Motor neuron (in vitro differentiated cells): ENCODE results near the gene ATP2B3. TPM values are rescaled to one million over a fixed set of nuclear protein-coding genes. Genes with fewer than 3 reads are reported as not detected.

Source experiments
- ATAC-seq, 8 experiments: fragments of 200-7000 bp; cut with Tn5 transposase; replicated peaks in 6 of 8; 2 replicates each; pipeline ENCODE4 v1.8.0; 2021; ENCODE audit warnings: mild to moderate bottlenecking in 8 of 8, moderate library complexity in 8 of 8
- H3K27ac ChIP-seq, 2 donors: fragments of 250-450 bp; sonication (Bioruptor Pico); 2 replicates each; pipeline ENCODE4 v1.9.0; 2021; ENCODE audit warnings: antibody characterized with exemption in 2 of 2, mild to moderate bottlenecking in 2 of 2, moderate library complexity in 1 of 2
- H3K4me1 ChIP-seq, 2 donors: fragments of 250-450 bp; sonication (Bioruptor Pico); replicated peaks in 1 of 2; 2 replicates each; pipeline ENCODE4 v1.6.1; 2021; ENCODE audit warnings: antibody characterized with exemption in 2 of 2, mild to moderate bottlenecking in 2 of 2, moderate library complexity in 1 of 2
- H3K4me3 ChIP-seq, 5 donors: fragments of 250-450 bp; sonication (Bioruptor Pico); 2 replicates each; pipeline ENCODE4 v1.9.0; 2021; ENCODE audit warnings: antibody characterized with exemption in 5 of 5, mild to moderate bottlenecking in 5 of 5, moderate library complexity in 4 of 5
- WGBS, 10 experiments: fragments of 450-650 bp; shearing (Covaris generic); methylation state at CpG; one replicate each; pipeline ENCODE4 v1.0.0; 2022; 5-methylcytosine and 5-hydroxymethylcytosine counted together
- in situ Hi-C, 9 experiments: fragments of 400-800 bp; cut with MboI; loops; one replicate each; pipeline ENCODE4 v1.15.0; 2021; ENCODE audit warnings: low sequenced_read_pairs in 9 of 9, low pct_unique_long_range_greater_than_20kb in 2 of 9; ENCODE audit not compliant: unreplicated experiment in 9 of 9
- total RNA-seq, 8 experiments: library from RNA; unstranded; fragments of 300-600 nt; gene quantifications; 2 replicates each; pipeline versions ENCODE4 v1.2.3 to v1.2.4, GENCODE V29; 2022

The ATP2B3 gene
- total RNA-seq, 8 experiments from 2014 or later: 0.17 to 4.4 (median 0.66) TPM; not detected in 2

DNA sequence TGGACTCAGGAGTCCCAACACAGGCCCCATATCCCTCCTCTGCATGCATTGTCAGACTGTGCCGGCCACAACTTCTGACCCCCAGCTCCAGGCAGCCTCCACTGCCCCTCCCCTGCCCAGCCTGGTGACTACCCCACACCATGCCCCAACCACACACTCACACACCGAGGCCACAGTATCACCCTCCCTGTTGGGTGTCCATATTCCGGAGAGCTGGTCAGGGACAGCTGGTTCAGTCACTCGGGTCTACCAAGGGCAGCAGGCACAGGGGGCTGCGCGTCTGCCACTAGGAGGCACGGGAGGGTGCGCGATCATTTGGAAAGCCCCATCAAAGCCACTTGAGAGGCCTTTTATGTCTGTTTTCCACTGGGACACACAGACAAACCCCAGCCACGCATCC, 55.2 kb downstream of the ATP2B3 start:
- 78% methylated on average over 7 of the region's 10 CpGs; no CpG with 5 or more reads in 9 of the 10 experiments for WGBS, 10 experiments
- H3K27ac ChIP-seq: no peak overlapping the region
- no peak for ATAC-seq
- in situ Hi-C loops: loop anchor here in 2 of 9 experiments (25.0 kb wide), 1 partner anchor 90 kb away; the partner anchor contains the start of gene PNCK (in 2 of the 2)
- H3K4me1 ChIP-seq: peaks cover 0 to 2% of the 10 kb centered on the region in 2 donors
- no peak overlapping the region for H3K4me3 ChIP-seq

DNA sequence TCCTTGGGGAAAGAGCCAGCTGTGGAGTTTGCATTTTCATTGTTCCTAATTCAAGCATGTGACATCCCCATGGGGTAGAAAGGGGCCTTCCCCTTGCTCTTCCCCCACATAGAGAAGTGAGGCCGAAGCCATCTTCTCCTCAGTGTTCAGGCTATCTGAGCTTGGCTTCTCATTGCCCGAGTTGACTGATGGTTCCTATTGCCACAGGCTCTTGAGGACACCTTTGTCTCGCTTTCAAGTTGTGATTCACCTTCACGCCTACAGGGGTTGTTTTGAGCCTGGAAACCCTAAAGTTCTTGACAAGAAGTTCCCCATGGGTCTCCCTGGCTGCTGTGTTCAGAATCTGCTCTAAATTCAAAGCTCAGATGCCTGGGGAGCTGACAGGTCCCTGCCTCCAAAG, 56.5 kb downstream of the ATP2B3 start:
- Histone ChIP-seq H3K4me3 (no peak overlapping the region), H3K4me1 (peaks cover 0 to 11% of the 10 kb centered on the region in 2 donors), H3K27ac (no peak overlapping the region)
- no peak for ATAC-seq
- in situ Hi-C loops: loop anchor here in 2 of 9 experiments (25.0 kb wide), 1 partner anchor 88 kb away; the partner anchor contains the start of gene PNCK (in 2 of the 2)
- WGBS, 10 experiments: 20 to 50% methylated on average over 1 to 2 of the region's 4 CpGs; no CpG with 5 or more reads in 8 of the 10 experiments

DNA sequence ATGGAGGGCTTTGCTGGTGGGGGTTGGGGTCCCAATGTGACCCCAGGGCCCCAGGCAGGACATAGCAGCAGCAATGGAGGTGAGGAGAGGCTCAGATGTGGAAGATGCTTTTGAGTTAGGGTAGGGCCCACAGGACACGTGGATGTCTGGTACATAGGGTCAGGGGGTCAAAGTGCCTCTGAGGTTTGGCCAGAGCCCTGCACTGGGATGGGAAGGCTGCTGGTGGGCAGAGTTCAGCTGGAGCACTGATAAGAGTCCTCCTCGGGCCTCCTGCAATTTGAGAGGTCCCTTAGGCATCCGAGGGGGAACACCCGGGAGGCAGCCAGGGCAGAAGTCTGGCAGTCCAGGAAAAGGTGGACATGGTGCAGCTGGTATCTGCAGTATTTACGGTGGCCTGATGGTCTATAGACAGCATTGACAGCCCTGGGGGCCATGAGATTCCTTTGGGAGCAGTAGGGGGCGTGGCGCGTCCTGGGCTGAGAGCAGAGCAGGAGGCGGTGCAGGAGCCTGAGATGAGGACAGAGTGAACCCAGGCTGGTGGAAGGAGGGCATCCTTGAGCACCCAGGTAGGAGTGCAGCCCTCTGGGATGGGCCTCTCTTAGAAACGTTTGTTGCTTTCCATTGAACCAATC, 58.9 kb downstream of the ATP2B3 start:
- WGBS, 10 experiments: 80 to 100% (median 100%) methylated on average over 1 to 3 of the region's 10 CpGs; no CpG with 5 or more reads in 7 of the 10 experiments
- H3K4me3 ChIP-seq: no peak overlapping the region
- H3K27ac ChIP-seq: no peak overlapping the region
- H3K4me1 ChIP-seq: peaks cover 0 to 13% of the 10 kb centered on the region in 2 donors
- no peak for ATAC-seq
- in situ Hi-C loops: no loop called here

DNA sequence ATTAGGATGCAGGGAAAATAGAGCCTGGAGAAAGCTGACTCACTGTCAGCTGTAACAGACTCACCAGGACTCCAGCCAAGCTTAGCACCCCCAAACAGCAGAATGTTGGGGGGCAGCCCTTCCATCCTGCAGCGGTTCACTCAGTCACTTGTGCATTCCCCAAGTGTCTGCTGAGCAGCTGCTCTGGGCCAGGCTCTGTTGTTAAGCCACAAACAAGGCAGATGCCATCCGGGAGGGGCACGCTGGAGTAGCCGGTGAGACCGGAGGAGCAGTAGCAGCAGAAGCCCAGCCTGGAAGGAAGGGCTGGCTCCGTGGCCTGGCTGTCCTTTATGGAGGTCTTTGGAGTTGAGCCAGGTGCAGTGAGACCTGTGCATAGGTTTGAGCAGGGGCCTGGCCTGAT, 59.5 kb downstream of the ATP2B3 start:
- Histone ChIP-seq H3K4me3 (no peak overlapping the region), H3K27ac (no peak overlapping the region), H3K4me1 (peaks cover 0 to 13% of the 10 kb centered on the region in 2 donors)
- 85% methylated on average over 4 of the region's 6 CpGs; no CpG with 5 or more reads in 9 of the 10 experiments for WGBS, 10 experiments
- in situ Hi-C loops: no loop called here
- ATAC-seq: peak in 5 of 8 experiments; percentile 19 to 57 (median 35)

DNA sequence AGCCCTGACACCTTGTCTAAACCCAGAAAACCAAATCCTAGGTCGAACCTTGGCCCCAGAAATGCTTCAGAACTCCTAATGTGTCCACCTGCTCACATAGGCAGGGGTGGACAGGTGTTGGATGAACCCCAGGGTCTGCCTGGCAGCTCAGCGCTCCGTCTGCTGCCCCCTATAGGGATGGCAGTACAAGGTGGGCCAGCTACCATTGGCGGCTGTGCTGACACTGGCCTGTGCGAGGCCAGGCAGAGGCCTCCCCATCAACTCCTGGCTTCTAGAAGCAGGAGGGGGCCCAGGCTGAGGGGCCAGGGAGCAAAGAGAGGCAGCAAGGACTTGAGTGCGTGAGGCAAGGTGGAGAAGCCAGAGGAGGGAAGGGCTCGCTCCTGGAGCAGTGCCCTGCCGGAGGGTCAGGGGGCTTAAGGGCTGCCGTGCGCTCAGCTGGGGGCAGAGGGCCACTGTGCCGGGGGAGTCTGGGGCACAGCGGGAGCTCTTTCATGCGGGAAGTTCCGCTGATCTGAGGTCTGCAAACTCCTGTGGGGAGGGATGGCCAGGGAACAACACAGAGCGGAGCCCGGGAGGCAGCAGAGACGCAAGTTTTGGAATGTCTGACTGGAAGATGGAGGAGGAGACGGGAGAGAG, 60.9 kb downstream of the ATP2B3 start:
- ATAC-seq: peak in 5 of 8 experiments; percentile 35 to 53 (median 48)
- Histone ChIP-seq H3K27ac (peak overlapping the region in 1 of 2 donors; percentile 67), H3K4me1 (peaks cover 9 to 20% of the 10 kb centered on the region in 2 donors), H3K4me3 (no peak overlapping the region)
- WGBS, 10 experiments: 53 to 60% methylated on average over 2 to 12 of the region's 18 CpGs; no CpG with 5 or more reads in 8 of the 10 experiments
- in situ Hi-C loops: no loop called here

DNA sequence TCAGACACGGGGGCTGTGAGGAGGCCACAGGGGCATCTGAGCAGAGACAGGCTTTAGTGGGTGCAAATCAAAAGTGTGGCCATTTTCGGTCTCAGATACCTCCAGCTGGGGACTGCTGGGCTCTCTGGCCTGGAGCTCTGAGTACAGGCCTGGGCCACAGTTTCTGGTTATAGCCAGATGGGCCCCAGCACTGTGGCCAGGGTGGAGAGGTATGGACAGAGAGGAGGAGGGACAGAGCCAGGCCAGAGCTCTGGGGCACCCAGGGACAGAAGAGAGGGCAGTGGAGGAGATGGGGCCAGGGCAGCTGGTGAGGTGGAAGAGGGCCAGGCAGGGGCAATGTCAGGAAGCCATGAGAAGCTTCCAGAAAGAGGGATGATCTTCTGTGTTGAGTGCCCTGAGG, 61.4 kb downstream of the ATP2B3 start:
- in situ Hi-C loops: no loop called here
- WGBS, 10 experiments: 40% methylated on average over 1 of the region's 2 CpGs; no CpG with 5 or more reads in 9 of the 10 experiments
- ATAC-seq: peak in 5 of 8 experiments; percentile 13 to 55 (median 42)
- Histone ChIP-seq H3K4me1 (peaks cover 14 to 22% of the 10 kb centered on the region in 2 donors), H3K27ac (peak overlapping the region in 1 of 2 donors; percentile 67), H3K4me3 (no peak overlapping the region)

DNA sequence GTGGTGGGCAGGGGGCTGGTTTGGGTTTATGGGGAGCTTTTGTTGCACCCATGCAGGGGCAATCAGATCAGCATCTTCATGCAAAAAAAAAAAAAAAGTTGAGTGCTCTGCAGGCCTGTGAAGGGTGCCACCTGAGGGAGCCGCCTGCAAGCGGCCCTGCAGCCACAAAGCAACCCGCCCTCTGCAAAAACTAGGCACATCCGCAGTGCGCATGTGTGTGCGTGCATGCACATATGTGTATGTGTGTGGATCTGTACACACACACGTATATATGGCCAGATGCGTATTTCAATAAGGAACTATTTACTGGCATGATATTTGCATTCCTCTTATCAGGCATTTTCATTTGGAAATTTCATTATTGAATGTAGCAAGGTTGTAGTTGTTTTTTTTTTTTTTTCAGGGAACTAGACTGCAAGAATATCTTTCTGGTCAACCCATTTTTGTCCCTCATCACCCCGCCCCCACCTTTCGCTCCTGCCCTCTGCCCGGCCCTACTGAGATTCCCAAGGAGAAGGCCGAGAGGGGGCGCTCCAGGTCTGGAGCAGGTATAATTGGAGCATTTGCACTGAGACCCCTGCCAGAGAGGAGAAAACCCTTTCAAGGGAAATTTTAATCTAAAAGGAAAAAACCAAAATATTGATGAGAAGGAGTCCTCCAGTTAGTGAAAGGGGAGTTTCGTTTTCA, 63.4 kb downstream of the ATP2B3 start:
- WGBS, 10 experiments: 0 to 100% (median 31%) methylated on average over 1 to 3 of the region's 14 CpGs; no CpG with 5 or more reads in 6 of the 10 experiments
- peak in 1 of 8 experiments; percentile 44 for ATAC-seq
- in situ Hi-C loops: no loop called here

DNA sequence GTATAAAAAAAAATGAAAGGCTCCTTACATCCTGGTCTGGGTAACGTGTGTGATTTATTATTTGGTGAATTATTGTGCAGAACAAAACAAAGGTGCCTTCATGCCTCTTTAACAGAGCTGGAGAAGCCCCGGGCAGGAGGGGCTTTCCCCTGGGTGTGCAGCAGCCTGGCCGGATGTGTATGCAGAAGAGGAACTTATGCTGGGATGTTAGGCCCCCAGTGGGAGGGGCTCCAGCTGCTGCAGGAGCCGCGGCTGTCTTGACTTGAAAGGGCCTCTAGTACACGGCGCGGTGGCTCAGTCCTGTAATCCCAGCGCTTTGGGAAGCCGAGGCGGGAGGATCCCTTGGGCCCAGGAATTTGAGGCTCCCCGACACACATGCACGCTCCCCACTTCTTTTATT, 65.5 kb downstream of the ATP2B3 start:
- Histone ChIP-seq H3K4me3 (no peak overlapping the region), H3K27ac (no peak overlapping the region), H3K4me1 (peaks cover 14 to 22% of the 10 kb centered on the region in 2 donors)
- 0 to 23% (median 20%) methylated on average over 1 to 6 of the region's 13 CpGs; no CpG with 5 or more reads in 7 of the 10 experiments for WGBS, 10 experiments
- in situ Hi-C loops: no loop called here
- ATAC-seq: peak in 7 of 8 experiments; percentile 75 to 96 (median 86)

More for the DNA sequence above, 63.4 kb downstream of the ATP2B3 start:
- Histone ChIP-seq H3K4me3 (no peak overlapping the region), H3K4me1 (peaks cover 14 to 22% of the 10 kb centered on the region in 2 donors), H3K27ac (no peak overlapping the region)

DNA sequence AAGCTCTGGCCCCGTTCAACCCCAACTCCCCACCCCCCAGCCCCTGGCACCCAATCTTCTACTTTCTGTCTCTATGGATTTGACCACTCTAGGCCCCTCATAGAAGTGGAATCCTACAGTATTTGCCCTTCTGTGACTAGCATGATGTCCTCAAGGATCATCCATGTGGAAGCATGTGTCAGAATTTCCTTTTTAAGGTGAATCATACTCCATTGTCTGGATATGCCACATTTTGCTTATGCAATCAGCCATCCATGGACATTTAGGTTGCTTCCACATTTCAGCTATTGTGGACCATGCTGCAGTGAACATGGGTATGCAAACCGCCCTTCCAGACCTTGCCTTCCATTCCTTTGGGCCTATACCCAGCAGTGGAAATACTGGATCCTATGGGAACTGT, 66.0 kb downstream of the ATP2B3 start:
- peak in 3 of 8 experiments; percentile 3 to 22 (median 10) for ATAC-seq
- in situ Hi-C loops: no loop called here
- Histone ChIP-seq H3K4me3 (no peak overlapping the region), H3K27ac (no peak overlapping the region), H3K4me1 (peaks cover 14 to 17% of the 10 kb centered on the region in 2 donors)
- WGBS, 10 experiments: 86 to 100% methylated on average over 1 of the region's 2 CpGs; no CpG with 5 or more reads in 8 of the 10 experiments

DNA sequence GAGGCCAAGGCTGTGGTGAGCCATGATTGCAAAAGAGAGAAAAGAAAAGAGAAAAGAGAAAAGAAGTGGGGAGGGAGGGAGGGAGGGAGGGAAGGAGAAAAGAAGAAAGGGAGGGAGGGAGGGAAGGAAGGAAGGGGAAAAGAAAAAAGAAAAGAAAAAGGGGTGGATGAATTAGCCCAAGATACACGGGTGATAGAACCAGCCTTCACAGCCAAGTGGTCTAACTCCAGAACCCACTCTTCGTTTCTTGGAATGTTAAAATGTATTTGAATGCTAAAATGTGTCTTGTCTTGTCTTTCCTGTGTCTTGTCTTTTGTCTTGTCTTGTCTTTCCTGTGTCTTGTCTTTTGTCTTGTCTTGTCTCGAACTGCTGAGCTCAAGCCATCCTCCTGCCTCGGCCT, 68.4 kb downstream of the ATP2B3 start:
- Histone ChIP-seq H3K4me3 (no peak overlapping the region), H3K4me1 (peaks cover 9 to 14% of the 10 kb centered on the region in 2 donors), H3K27ac (no peak overlapping the region)
- WGBS, 10 experiments: 27 to 100% (median 77%) methylated on average over 1 to 4 of the region's 4 CpGs; no CpG with 5 or more reads in 6 of the 10 experiments
- no peak for ATAC-seq
- in situ Hi-C loops: no loop called here

DNA sequence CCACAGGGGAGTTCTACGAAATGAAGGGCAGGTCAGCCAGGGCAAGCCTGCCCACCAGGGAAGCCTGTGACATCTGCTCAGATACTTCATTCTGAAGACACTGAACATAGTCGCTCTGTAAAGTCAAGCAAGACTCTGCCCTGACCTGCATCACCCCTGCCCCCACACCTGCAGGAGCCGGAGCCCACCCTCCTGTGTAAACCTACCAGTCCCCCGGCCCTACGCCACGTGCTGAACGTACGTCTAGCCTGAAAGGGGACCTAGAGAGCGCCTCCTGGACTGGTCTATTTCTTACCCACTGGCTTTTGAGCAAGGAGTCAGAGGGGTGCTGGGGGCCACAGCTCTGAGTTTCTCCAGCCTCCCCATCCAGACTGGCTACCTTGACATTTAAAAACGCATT, 69.9 kb downstream of the ATP2B3 start:
- in situ Hi-C loops: no loop called here
- ATAC-seq: no peak
- 37 to 80% methylated on average over 1 to 2 of the region's 10 CpGs; no CpG with 5 or more reads in 8 of the 10 experiments for WGBS, 10 experiments
- no peak overlapping the region for H3K27ac ChIP-seq
- peaks cover 9 to 14% of the 10 kb centered on the region in 2 donors for H3K4me1 ChIP-seq
- H3K4me3 ChIP-seq: no peak overlapping the region

DNA sequence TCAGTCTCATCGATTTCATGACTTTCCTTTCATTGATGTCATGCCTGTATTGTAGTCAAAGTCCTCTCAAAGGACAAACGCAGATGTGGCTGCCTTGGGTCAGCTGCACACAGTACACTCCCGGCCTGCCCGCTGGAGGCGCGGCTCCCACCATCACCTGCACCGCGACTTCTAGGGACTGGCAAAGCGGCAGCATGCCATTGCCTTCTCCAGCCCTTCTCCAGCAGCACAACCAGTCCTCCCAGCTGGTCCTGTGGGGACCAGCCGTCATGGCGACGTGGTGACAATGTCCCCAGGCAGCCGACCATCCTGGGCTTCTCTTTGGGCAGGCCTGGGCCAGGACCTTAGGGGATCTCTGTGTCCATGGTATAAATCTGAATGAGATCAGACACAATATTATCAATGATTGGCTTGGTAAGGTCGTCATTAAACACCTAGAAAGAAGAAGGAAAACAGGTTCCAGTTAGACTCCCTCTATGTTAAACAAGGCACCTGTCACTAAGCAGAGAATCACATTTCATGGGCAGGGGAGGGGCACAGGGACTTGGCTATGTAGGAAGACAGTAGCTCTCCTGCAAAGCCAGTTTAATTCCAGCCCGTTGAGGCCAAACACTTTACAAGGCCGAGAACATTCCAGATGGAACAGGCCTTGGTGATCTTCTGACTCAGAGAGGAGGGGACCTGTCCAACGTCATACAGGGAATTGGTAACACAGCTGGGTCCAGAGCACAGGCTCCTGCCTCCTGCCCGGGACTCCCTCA, 70.8 kb downstream of the ATP2B3 start:
- 28 to 80% methylated on average over 1 to 3 of the region's 18 CpGs; no CpG with 5 or more reads in 8 of the 10 experiments for WGBS, 10 experiments
- Histone ChIP-seq H3K4me3 (no peak overlapping the region), H3K4me1 (peaks cover 4 to 6% of the 10 kb centered on the region in 2 donors), H3K27ac (no peak overlapping the region)
- in situ Hi-C loops: no loop called here
- ATAC-seq: no peak
